ENCODE measurements around the gene WWC2. TPM values are rescaled to one million over a fixed set of nuclear protein-coding genes. Genes with fewer than 3 reads are reported as not detected.

Gene WWC2
- total RNA-seq, 1 donor = 1.1 TPM

- no peak for DNase-seq (ENCODE audit: low read depth in 2 of 3, low spot score in 2 of 3)
Measured at GRCh38 chr4:183347146-183347545, 248.1 kb downstream of the WWC2 start.

- no peak for DNase-seq (ENCODE audit: low read depth in 2 of 3, low spot score in 2 of 3)
Measured at GRCh38 chr4:183347566-183347965, 248.5 kb downstream of the WWC2 start.

- no peak for DNase-seq (ENCODE audit: low read depth in 2 of 3, low spot score in 2 of 3)
Measured at GRCh38 chr4:183348136-183348535, 249.1 kb downstream of the WWC2 start.

- DNase-seq (ENCODE audit: low read depth in 2 of 3, low spot score in 2 of 3) = peak in 2 of 3 donors; percentile 15 to 49
Measured at GRCh38 chr4:183348706-183349659, 249.9 kb downstream of the WWC2 start.

- no peak for DNase-seq (ENCODE audit: low read depth in 2 of 3, low spot score in 2 of 3)
Measured at GRCh38 chr4:183349673-183350072, 250.6 kb downstream of the WWC2 start.

GRCh38 chr4:183350317-183351071 lies 251.4 kb downstream of the WWC2 start:
- no peak for DNase-seq (ENCODE audit: low read depth in 2 of 3, low spot score in 2 of 3)

- DNase-seq (ENCODE audit: low read depth in 2 of 3, low spot score in 2 of 3) = no peak
Measured at GRCh38 chr4:183352546-183352945, 253.5 kb downstream of the WWC2 start.

GRCh38 chr4:183353557-183353956 lies 254.5 kb downstream of the WWC2 start:
- DNase-seq (ENCODE audit: low read depth in 2 of 3, low spot score in 2 of 3) = no peak

- DNase-seq (ENCODE audit: low read depth in 2 of 3, low spot score in 2 of 3) = no peak
Measured at GRCh38 chr4:183354219-183354618, 255.2 kb downstream of the WWC2 start.

GRCh38 chr4:183355405-183355804 lies 256.3 kb downstream of the WWC2 start:
- no peak for DNase-seq (ENCODE audit: low read depth in 2 of 3, low spot score in 2 of 3)

- no peak for DNase-seq (ENCODE audit: low read depth in 2 of 3, low spot score in 2 of 3)
Measured at GRCh38 chr4:183356173-183356830, 257.2 kb downstream of the WWC2 start.

GRCh38 chr4:183356931-183357675 lies 258.0 kb downstream of the WWC2 start:
- DNase-seq (ENCODE audit: low read depth in 2 of 3, low spot score in 2 of 3) = no peak

- DNase-seq (ENCODE audit: low read depth in 2 of 3, low spot score in 2 of 3) = no peak
Measured at GRCh38 chr4:183358215-183358755, 259.2 kb downstream of the WWC2 start.

GRCh38 chr4:183360161-183360919 lies 261.3 kb downstream of the WWC2 start:
- no peak for DNase-seq (ENCODE audit: low read depth in 2 of 3, low spot score in 2 of 3)

- DNase-seq (ENCODE audit: low read depth in 2 of 3, low spot score in 2 of 3) = no peak
Measured at GRCh38 chr4:183362036-183362435, 263.0 kb downstream of the WWC2 start.

- DNase-seq (ENCODE audit: low read depth in 2 of 3, low spot score in 2 of 3) = no peak
Measured at GRCh38 chr4:183362916-183363542, 264.0 kb downstream of the WWC2 start.

GRCh38 chr4:183364025-183364424 lies 265.0 kb downstream of the WWC2 start:
- no peak for DNase-seq (ENCODE audit: low read depth in 2 of 3, low spot score in 2 of 3)

GRCh38 chr4:183366206-183366835 lies 267.3 kb downstream of the WWC2 start:
- no peak for DNase-seq (ENCODE audit: low read depth in 2 of 3, low spot score in 2 of 3)

- DNase-seq (ENCODE audit: low read depth in 2 of 3, low spot score in 2 of 3) = no peak
Measured at GRCh38 chr4:183369073-183369472, 270.0 kb downstream of the WWC2 start.
